GM19452 (cell line): ENCODE measurements around the gene CELSR1.

Source experiments
- ATAC-seq: cut with Tn5 transposase; IDR thresholded peaks from one replicate; pipeline ENCODE4 v1.9.1; 2021; ENCODE audit not compliant: unreplicated experiment

Gene CELSR1

GRCh38 chr22:46369716-46370583, 167.5 kb downstream of the CELSR1 start:
- no peak for ATAC-seq

- no peak for ATAC-seq
Observed at GRCh38 chr22:46368871-46369715, 168.3 kb downstream of the CELSR1 start.

- no peak for ATAC-seq
Observed at GRCh38 chr22:46368422-46368821, 169.0 kb downstream of the CELSR1 start.

- no peak for ATAC-seq
Observed at GRCh38 chr22:46367707-46368191, 169.7 kb downstream of the CELSR1 start.

- ATAC-seq, result no peak
Observed at GRCh38 chr22:46366801-46367706, 170.4 kb downstream of the CELSR1 start.

- ATAC-seq, result no peak
Observed at GRCh38 chr22:46366327-46366731, 171.1 kb downstream of the CELSR1 start.

GRCh38 chr22:46365166-46365624, 172.2 kb downstream of the CELSR1 start:
- ATAC-seq, result no peak

GRCh38 chr22:46364341-46365165, 172.9 kb downstream of the CELSR1 start:
- no peak for ATAC-seq

- ATAC-seq, result no peak
Observed at GRCh38 chr22:46363611-46364321, 173.7 kb downstream of the CELSR1 start.

GRCh38 chr22:46362934-46363515, 174.4 kb downstream of the CELSR1 start:
- no peak for ATAC-seq

GRCh38 chr22:46362203-46362933, 175.1 kb downstream of the CELSR1 start:
- no peak for ATAC-seq

GRCh38 chr22:46361826-46362202, 175.6 kb downstream of the CELSR1 start:
- no peak for ATAC-seq

- no peak for ATAC-seq
Observed at GRCh38 chr22:46360891-46361290, 176.5 kb downstream of the CELSR1 start.

- no peak for ATAC-seq
Observed at GRCh38 chr22:46360097-46360496, 177.3 kb downstream of the CELSR1 start.

- ATAC-seq, result no peak
Observed at GRCh38 chr22:46359362-46359761, 178.1 kb downstream of the CELSR1 start.

GRCh38 chr22:46358766-46359165, 178.7 kb downstream of the CELSR1 start:
- ATAC-seq, result no peak

GRCh38 chr22:46357711-46358520, 179.5 kb downstream of the CELSR1 start:
- ATAC-seq, result no peak
